D721Med (cell line): Measurements from ENCODE around the gene PHYKPL.

ENCODE experiments used
- DNase-seq: peaks from one replicate; pipeline ENCODE4 v3.0.0; 2011; ENCODE audit warnings: low spot score; ENCODE audit not compliant: insufficient read length
- FAIRE-seq: peaks from 2 replicates; lab custom pipeline; 2011; peaks lifted over from hg19 to GRCh38; lab: Jason Lieb, UNC
- CTCF ChIP-seq: IDR thresholded peaks from 2 replicates; pipeline ENCODE4 v1.5.1; 2012; ENCODE audit warnings: mild to moderate bottlenecking, control low read depth; ENCODE audit not compliant: insufficient read depth; ENCODE audit errors: missing control alignments

PHYKPL gene

GRCh38 chr5:178165581-178165980 lies 67.0 kb downstream of the PHYKPL start:
- no peak for TF ChIP-seq CTCF
- DNase-seq: no peak
- FAIRE-seq: no peak

- peak; percentile 93 for TF ChIP-seq CTCF
- DNase-seq: peak; percentile 84
- no peak for FAIRE-seq
These were observed 68.5 kb downstream of the PHYKPL start for GRCh38 chr5:178163772-178164735.

GRCh38 chr5:178162481-178162880 lies 70.1 kb downstream of the PHYKPL start:
- FAIRE-seq (peak; percentile 77), DNase-seq (peak; percentile 92)
- no peak for TF ChIP-seq CTCF

- DNase-seq (no peak), FAIRE-seq (no peak)
- no peak for TF ChIP-seq CTCF
These were observed 72.4 kb downstream of the PHYKPL start for GRCh38 chr5:178160176-178160575.
